Liver (tissue), 9 donors: ENCODE measurements around the gene TDRD9. TPM values are rescaled to one million over a fixed set of nuclear protein-coding genes. Genes with fewer than 3 reads are reported as not detected.

Experiments
- DNase-seq: peaks from one replicate; pipeline ENCODE4 v3.0.0-alpha.2; 2017; ENCODE audit warnings: low spot score
- H3K27ac ChIP-seq, 2 donors: one replicate each; pipeline ENCODE4 v1.7.0; 2013; ENCODE audit warnings: inconsistent platforms in 2 of 2, low read length in 2 of 2, control low read depth in 1 of 2, low read depth in 1 of 2, mild to moderate bottlenecking in 1 of 2
- H3K27me3 ChIP-seq, 4 donors: one replicate each; pipeline versions ENCODE4 v1.6.1 to v1.7.0; 2013; ENCODE audit warnings: low read length in 3 of 4, inconsistent platforms in 1 of 4, mild to moderate bottlenecking in 1 of 4, moderate library complexity in 1 of 4; ENCODE audit not compliant: control insufficient read depth in 4 of 4, insufficient read depth in 4 of 4
- H3K36me3 ChIP-seq, 4 donors: one replicate each; pipeline versions ENCODE4 v1.6.1 to v1.7.0; 2013; ENCODE audit warnings: low read length in 3 of 4, mild to moderate bottlenecking in 3 of 4, low read depth in 1 of 4, moderate library complexity in 1 of 4; ENCODE audit not compliant: control insufficient read depth in 4 of 4, insufficient read depth in 3 of 4
- H3K4me1 ChIP-seq, 4 donors: one replicate each; pipeline versions ENCODE4 v1.6.1 to v1.7.0; 2013; ENCODE audit warnings: low read length in 3 of 4, mild to moderate bottlenecking in 3 of 4, moderate library complexity in 1 of 4; ENCODE audit not compliant: control insufficient read depth in 4 of 4, insufficient read depth in 4 of 4
- H3K4me3 ChIP-seq, 3 donors: one replicate each; pipeline versions ENCODE4 v1.6.1 to v1.7.0; 2013; ENCODE audit warnings: low read length in 3 of 3, control low read depth in 1 of 3, low read depth in 1 of 3, mild to moderate bottlenecking in 1 of 3
- H3K9ac ChIP-seq, 2 donors: one replicate each; pipeline ENCODE4 v1.7.0; 2013; ENCODE audit warnings: low read length in 2 of 2, mild to moderate bottlenecking in 2 of 2, moderate library complexity in 2 of 2, control low read depth in 1 of 2, low read depth in 1 of 2
- H3K9me3 ChIP-seq, 4 donors: one replicate each; pipeline versions ENCODE4 v1.6.1 to v1.7.0; 2013; ENCODE audit warnings: low read length in 3 of 4; ENCODE audit not compliant: control insufficient read depth in 4 of 4
- ATF3 ChIP-seq: IDR thresholded peaks from 2 replicates; pipeline ENCODE4 v1.6.1; 2016; ENCODE audit warnings: antibody characterized with exemption
- CTCF ChIP-seq: fragments of 150-350 bp; IDR thresholded peaks from 2 replicates; pipeline ENCODE4 v1.5.1; 2017; ENCODE audit warnings: improper control_type of control experiment, low read depth, low read length; ENCODE audit not compliant: missing input control
- EGR1 ChIP-seq, 2 donors: IDR thresholded peaks; 2 replicates each; pipeline ENCODE4 v1.6.1; 2016 to 2018; ENCODE audit warnings: antibody characterized with exemption in 2 of 2, low read depth in 2 of 2
- FOXA1 ChIP-seq: IDR thresholded peaks from 2 replicates; pipeline ENCODE4 v1.6.1; 2016; ENCODE audit warnings: antibody characterized with exemption
- HNF4A ChIP-seq, 2 donors: conservative IDR thresholded peaks; 2 replicates each; pipeline ENCODE4 v1.6.1; 2016; ENCODE audit warnings: antibody characterized with exemption in 2 of 2, mild to moderate bottlenecking in 2 of 2
- HNF4G ChIP-seq: IDR thresholded peaks from 2 replicates; pipeline ENCODE4 v1.6.1; 2016; ENCODE audit warnings: antibody characterized with exemption
- JUND ChIP-seq, 2 donors: IDR thresholded peaks; 2 replicates each; pipeline ENCODE4 v1.6.1; 2016; ENCODE audit warnings: antibody characterized with exemption in 2 of 2
- MAX ChIP-seq: IDR thresholded peaks from 2 replicates; pipeline ENCODE4 v1.6.1; 2016; ENCODE audit warnings: antibody characterized with exemption
- NR2F2 ChIP-seq: IDR thresholded peaks from 2 replicates; pipeline ENCODE4 v1.6.1; 2016; ENCODE audit warnings: antibody characterized with exemption
- RAD21 ChIP-seq, 2 donors: IDR thresholded peaks; 2 replicates each; pipeline ENCODE4 v1.6.1; 2016; ENCODE audit warnings: antibody characterized with exemption in 2 of 2, mild to moderate bottlenecking in 2 of 2
- REST ChIP-seq: IDR thresholded peaks from 2 replicates; pipeline ENCODE4 v1.6.1; 2016; ENCODE audit warnings: antibody characterized with exemption, mild to moderate bottlenecking
- RXRA ChIP-seq, 2 donors: IDR thresholded peaks; 2 replicates each; pipeline ENCODE4 v1.6.1; 2017 to 2018; ENCODE audit warnings: antibody characterized with exemption in 2 of 2, mild to moderate bottlenecking in 1 of 2
- SP1 ChIP-seq: IDR thresholded peaks from 2 replicates; pipeline ENCODE4 v1.6.1; 2018; ENCODE audit warnings: antibody characterized with exemption, mild to moderate bottlenecking
- TAF1 ChIP-seq: conservative IDR thresholded peaks from 2 replicates; pipeline ENCODE4 v1.6.1; 2016; ENCODE audit warnings: antibody characterized with exemption, mild to moderate bottlenecking
- YY1 ChIP-seq: IDR thresholded peaks from 2 replicates; pipeline ENCODE4 v1.6.1; 2016; ENCODE audit warnings: antibody characterized with exemption, mild to moderate bottlenecking
- ZBTB33 ChIP-seq: IDR thresholded peaks from 2 replicates; pipeline ENCODE4 v1.6.1; 2016; ENCODE audit warnings: antibody characterized with exemption
- WGBS: extraction: QIAGEN DNeasy Blood & Tissue Kit; methylation state at CpG from one replicate; pipeline ENCODE4 v1.1.7; 2013; 5-methylcytosine and 5-hydroxymethylcytosine counted together
- polyA plus RNA-seq, 2 donors: library from polyadenylated mRNA; stranded (reverse) in 1 of 2; unstranded in 1 of 2; fragments of 200-250 nt in 1 of 2; fragments of >200 nt in 1 of 2; fragmentation: Nextera tagmentation in 1 of 2; extraction: Ambion mirVana in 1 of 2; gene quantifications; one replicate each; pipeline versions ENCODE4 v1.2.1 to v1.2.3, GENCODE V29; 2013 to 2015
- total RNA-seq, 2 donors: library from RNA; depleted of rRNA; stranded (reverse); fragments of >200 nt; gene quantifications; one replicate each; pipeline ENCODE4 v1.2.3, GENCODE V29; 2014
- donor health status: healthy.
- donor health status: healthy.
- donor health status: healthy.
- donor health status: healthy.
- donor health status: healthy.

Gene TDRD9
- total and polyA plus RNA-seq, 4 donors: 0.12 to 1.0 (median 0.46) TPM

GRCh38 chr14:104019806-104020205 lies 91.5 kb downstream of the TDRD9 start (continued):
- TF ChIP-seq REST (no peak), SP1 (no peak), HNF4A (conservative IDR thresholded peaks at IDR 0.05) (no peak)

- no peak overlapping the region for H3K27ac ChIP-seq
- 79% methylated on average over 9 of the region's 9 CpGs for WGBS
- no peak overlapping the region for H3K9ac ChIP-seq
- H3K4me3 ChIP-seq: no peak overlapping the region
- DNase-seq: no peak
- no peak for TF ChIP-seq SP1
- no peak for TF ChIP-seq HNF4G
- TF ChIP-seq RXRA (IDR thresholded peaks at IDR 0.05): no peak
- TF ChIP-seq EGR1 (IDR thresholded peaks at IDR 0.05; ENCODE audit: low read depth in 2 of 2): no peak
- TF ChIP-seq ATF3: no peak
- no peak for TF ChIP-seq MAX
- TF ChIP-seq CTCF: no peak
- no peak for TF ChIP-seq YY1
- TF ChIP-seq ZBTB33: no peak
- TF ChIP-seq JUND (IDR thresholded peaks at IDR 0.05): no peak
- TF ChIP-seq HNF4A (conservative IDR thresholded peaks at IDR 0.05): no peak
- TF ChIP-seq NR2F2: no peak
- TF ChIP-seq FOXA1: no peak
- TF ChIP-seq REST: no peak
- TF ChIP-seq TAF1: no peak
- TF ChIP-seq RAD21 (IDR thresholded peaks at IDR 0.05): no peak
- H3K36me3 ChIP-seq: no peaks in the 10 kb centered on the region
- H3K27me3 ChIP-seq: no peaks in the 10 kb centered on the region
- H3K4me1 ChIP-seq: no peaks in the 10 kb centered on the region
- no peaks in the 10 kb centered on the region for H3K9me3 ChIP-seq
These were observed 92.2 kb downstream of the TDRD9 start for GRCh38 chr14:104020471-104020870.
